Small intestine (tissue), 7 donors: ENCODE measurements around the gene NLRP5. TPM values are rescaled to one million over a fixed set of nuclear protein-coding genes. Genes with fewer than 3 reads are reported as not detected.
"Not testable (repeated sequence)": the region's sequence is repeated elsewhere in the genome, so short reads cannot be mapped to it uniquely, and the experiment has no call there.

Experiments
- DNase-seq, 2 donors: peaks; one replicate each; pipeline versions ENCODE4 v3.0.0 to v3.0.0-alpha.2; 2013
- FAIRE-seq: peaks from 2 replicates; lab custom pipeline; 2012; peaks lifted over from hg19 to GRCh38; lab: Jason Lieb, UNC
- H3K27ac ChIP-seq, 3 donors: one replicate each; pipeline ENCODE4 v1.5.1; 2013; ENCODE audit warnings: low read length in 2 of 3, mild to moderate bottlenecking in 2 of 3, control low read depth in 1 of 3, inconsistent platforms in 1 of 3, low read depth in 1 of 3, moderate library complexity in 1 of 3
- H3K27me3 ChIP-seq, 3 donors: one replicate each; pipeline ENCODE4 v1.6.1; 2013; ENCODE audit warnings: low read length in 3 of 3, inconsistent platforms in 1 of 3; ENCODE audit not compliant: control insufficient read depth in 3 of 3, insufficient read depth in 3 of 3
- H3K36me3 ChIP-seq, 3 donors: one replicate each; pipeline ENCODE4 v1.6.1; 2013; ENCODE audit warnings: low read length in 3 of 3, inconsistent platforms in 1 of 3, low read depth in 1 of 3, mild to moderate bottlenecking in 1 of 3, moderate library complexity in 1 of 3; ENCODE audit not compliant: control insufficient read depth in 3 of 3, insufficient read depth in 2 of 3
- H3K4me1 ChIP-seq, 3 donors: one replicate each; pipeline ENCODE4 v1.6.1; 2013; ENCODE audit warnings: low read length in 2 of 3, inconsistent platforms in 1 of 3, low read depth in 1 of 3, mild to moderate bottlenecking in 1 of 3, moderate library complexity in 1 of 3; ENCODE audit not compliant: control insufficient read depth in 3 of 3, insufficient read depth in 2 of 3
- H3K4me3 ChIP-seq, 3 donors: one replicate each; pipeline ENCODE4 v1.5.1; 2013; ENCODE audit warnings: low read length in 3 of 3, control low read depth in 1 of 3, inconsistent platforms in 1 of 3, low read depth in 1 of 3, mild to moderate bottlenecking in 1 of 3, moderate library complexity in 1 of 3
- H3K9me3 ChIP-seq, 2 donors: one replicate each; pipeline ENCODE4 v1.6.1; 2013; ENCODE audit warnings: low read depth in 1 of 2, low read length in 1 of 2; ENCODE audit not compliant: control insufficient read depth in 2 of 2, insufficient read depth in 1 of 2
- WGBS, 3 donors: extraction: QIAGEN DNeasy Blood & Tissue Kit; methylation state at CpG; one replicate each; pipeline ENCODE4 v1.1.7; 2013; 5-methylcytosine and 5-hydroxymethylcytosine counted together
- polyA plus RNA-seq, 4 donors: library from polyadenylated mRNA; stranded (reverse) in 3 of 4; unstranded in 1 of 4; fragments of 200-250 nt in 3 of 4; fragments of 120-200 nt in 1 of 4; gene quantifications; one replicate each; pipeline versions ENCODE4 v1.2.1 to v1.2.3, GENCODE V29; 2013
- donor health status: healthy with polysubstance abuse.
- donor health status: control.
- donor health status: control.
- donor health status: Bipolar disorder and iron deficiency.
- donor health status: healthy.

NLRP5 gene
- polyA plus RNA-seq, 4 donors, result not detected

- H3K4me3 ChIP-seq, H3K27me3 ChIP-seq, H3K27ac ChIP-seq, H3K4me1 ChIP-seq, DNase-seq, FAIRE-seq: not testable (repeated sequence)
- WGBS, 3 donors, result 96 to 98% (median 98%) methylated on average over 21 of the region's 21 CpGs
- Histone ChIP-seq H3K36me3 (peaks cover 7 to 78% (median 17%) of the 10 kb centered on the region in 3 donors), H3K9me3 (peaks cover 0 to 22% of the 10 kb centered on the region in 2 donors)
Measured at GRCh38 chr19:56098237-56098636, 111.7 kb downstream of the NLRP5 start.

GRCh38 chr19:56098731-56099568 is 112.4 kb downstream of the NLRP5 start:
- DNase-seq, result no peak
- no peaks in the 10 kb centered on the region for H3K27me3 ChIP-seq
- H3K36me3 ChIP-seq, result peaks cover 5 to 74% (median 17%) of the 10 kb centered on the region in 3 donors
- no peak for FAIRE-seq
- peaks cover 0 to 17% of the 10 kb centered on the region in 2 donors for H3K9me3 ChIP-seq
- no peak overlapping the region for H3K4me3 ChIP-seq
- WGBS, 3 donors, result 94 to 98% (median 95%) methylated on average over 25 to 34 of the region's 34 CpGs
- no peaks in the 10 kb centered on the region for H3K4me1 ChIP-seq
- no peak overlapping the region for H3K27ac ChIP-seq

GRCh38 chr19:56099638-56100539 is 113.3 kb downstream of the NLRP5 start:
- Histone ChIP-seq H3K4me1 (no peaks in the 10 kb centered on the region), H3K27me3 (no peaks in the 10 kb centered on the region), H3K36me3 (peaks cover 5 to 71% (median 17%) of the 10 kb centered on the region in 3 donors), H3K27ac (no peak overlapping the region), H3K4me3 (no peak overlapping the region), H3K9me3 (peaks cover 0 to 16% of the 10 kb centered on the region in 2 donors)
- FAIRE-seq (no peak), DNase-seq (no peak)
- WGBS, 3 donors, result 92 to 96% (median 93%) methylated on average over 27 to 31 of the region's 31 CpGs

GRCh38 chr19:56101095-56101494 is 114.5 kb downstream of the NLRP5 start:
- DNase-seq, result no peak
- WGBS, 3 donors, result 86 to 90% (median 86%) methylated on average over 25 of the region's 25 CpGs
- Histone ChIP-seq H3K4me1 (peaks cover 1 to 8% (median 5%) of the 10 kb centered on the region in 3 donors), H3K4me3 (no peak overlapping the region), H3K36me3 (peaks cover 6 to 65% (median 15%) of the 10 kb centered on the region in 3 donors), H3K9me3 (peaks cover 0 to 11% of the 10 kb centered on the region in 2 donors), H3K27ac (no peak overlapping the region), H3K27me3 (no peaks in the 10 kb centered on the region)
- no peak for FAIRE-seq

GRCh38 chr19:56101746-56102535 is 115.4 kb downstream of the NLRP5 start:
- no peak overlapping the region for H3K27ac ChIP-seq
- FAIRE-seq, result no peak
- H3K36me3 ChIP-seq, result peaks cover 7 to 68% (median 15%) of the 10 kb centered on the region in 3 donors
- H3K4me3 ChIP-seq, result no peak overlapping the region
- H3K27me3 ChIP-seq, result no peaks in the 10 kb centered on the region
- H3K9me3 ChIP-seq, result peaks cover 0 to 11% of the 10 kb centered on the region in 2 donors
- DNase-seq, result no peak
- H3K4me1 ChIP-seq, result peaks cover 1 to 8% (median 5%) of the 10 kb centered on the region in 3 donors
- 89 to 90% (median 90%) methylated on average over 33 to 34 of the region's 34 CpGs for WGBS, 3 donors

GRCh38 chr19:56103027-56103614 is 116.5 kb downstream of the NLRP5 start:
- Histone ChIP-seq H3K4me1 (peaks cover 1 to 11% (median 5%) of the 10 kb centered on the region in 3 donors), H3K27ac (no peak overlapping the region), H3K9me3 (peaks cover 0 to 11% of the 10 kb centered on the region in 2 donors), H3K4me3 (no peak overlapping the region), H3K36me3 (peaks cover 7 to 60% (median 15%) of the 10 kb centered on the region in 3 donors), H3K27me3 (no peaks in the 10 kb centered on the region)
- DNase-seq (no peak), FAIRE-seq (no peak)
- 78 to 92% (median 89%) methylated on average over 19 to 20 of the region's 20 CpGs for WGBS, 3 donors

- H3K36me3 ChIP-seq, result peaks cover 7 to 59% (median 13%) of the 10 kb centered on the region in 3 donors
- H3K4me1 ChIP-seq, result peaks cover 1 to 17% (median 13%) of the 10 kb centered on the region in 3 donors
- WGBS, 3 donors, result 91 to 96% (median 96%) methylated on average over 23 to 29 of the region's 29 CpGs
- peaks cover 0 to 5% of the 10 kb centered on the region in 2 donors for H3K9me3 ChIP-seq
- FAIRE-seq (no peak), DNase-seq (no peak)
- H3K4me3 ChIP-seq, result no peak overlapping the region
- no peaks in the 10 kb centered on the region for H3K27me3 ChIP-seq
- no peak overlapping the region for H3K27ac ChIP-seq
Measured at GRCh38 chr19:56104423-56104822, 117.8 kb downstream of the NLRP5 start.
